CD4-positive, alpha-beta T cell treated with Interferon gamma for 1 hour (primary cell): ENCODE measurements around the gene SLC47A2.

Experiments
- DNase-seq: peaks from one replicate; pipeline ENCODE4 v3.0.0-alpha.2; 2020

The SLC47A2 gene

GRCh38 chr17:19631905-19632304 is 84.5 kb downstream of the SLC47A2 start:
- no peak for DNase-seq

- DNase-seq = no peak
Observed at GRCh38 chr17:19630661-19631060, 85.7 kb downstream of the SLC47A2 start.

GRCh38 chr17:19630035-19630434 is 86.3 kb downstream of the SLC47A2 start:
- DNase-seq = no peak

GRCh38 chr17:19629449-19629848 is 86.9 kb downstream of the SLC47A2 start:
- DNase-seq = no peak
